ENCODE results near the gene CCDC148.
"Not testable (repeated sequence)": the region's sequence is repeated elsewhere in the genome, so short reads cannot be mapped to it uniquely, and the experiment has no call there.

The CCDC148 gene

DNA sequence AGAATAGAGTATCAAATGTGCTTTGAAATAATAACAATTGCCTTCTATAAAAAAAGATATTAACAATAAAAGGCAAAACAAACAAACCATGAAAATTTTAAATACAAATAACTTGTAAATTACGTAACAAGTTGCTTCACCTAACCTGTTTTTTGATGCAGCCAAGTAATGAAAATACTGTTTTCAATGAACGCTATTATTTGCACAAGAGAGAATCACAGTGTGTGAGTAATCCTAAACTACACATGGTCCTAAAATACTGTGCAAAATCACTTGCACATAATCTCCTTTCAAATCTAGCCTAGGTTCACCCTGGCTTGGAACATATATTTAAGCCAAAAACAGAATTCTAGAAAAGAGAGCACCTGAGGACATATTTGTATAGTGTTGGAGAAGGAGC is 98.9 kb downstream of the CCDC148 start:
- Histone ChIP-seq H3K9me3 (ENCODE audit: control insufficient read depth, insufficient read depth, low read length) (no peaks in the 10 kb centered on the region), H3K27me3 (ENCODE audit: control insufficient read depth, insufficient read depth, low read length) (no peaks in the 10 kb centered on the region), H3K4me3 (ENCODE audit: low read depth, low read length) (no peak overlapping the region), H3K36me3 (ENCODE audit: control insufficient read depth, insufficient read depth, low read length) (no peaks in the 10 kb centered on the region), H3K4me1 (ENCODE audit: control insufficient read depth, insufficient read depth, low read length) (no peaks in the 10 kb centered on the region; the same call in 1 of the 2 replicates), H3K9ac (ENCODE audit: low read depth, low read length) (no peak overlapping the region), H3K27ac (ENCODE audit: low read depth, low read length) (no peak overlapping the region)

- no peaks in the 10 kb centered on the region for H3K9me3 ChIP-seq (ENCODE audit: control insufficient read depth, insufficient read depth, low read length)
- H3K9ac ChIP-seq (ENCODE audit: low read depth, low read length) = no peak overlapping the region
- no peaks in the 10 kb centered on the region; the same call in 1 of the 2 replicates for H3K4me1 ChIP-seq (ENCODE audit: control insufficient read depth, insufficient read depth, low read length)
- no peaks in the 10 kb centered on the region for H3K36me3 ChIP-seq (ENCODE audit: control insufficient read depth, insufficient read depth, low read length)
- H3K27me3 ChIP-seq (ENCODE audit: control insufficient read depth, insufficient read depth, low read length) = no peaks in the 10 kb centered on the region
- H3K4me3 ChIP-seq (ENCODE audit: low read depth, low read length) = no peak overlapping the region
- H3K27ac ChIP-seq (ENCODE audit: low read depth, low read length) = no peak overlapping the region
These were observed 99.4 kb downstream of the CCDC148 start for GRCh38 chr2:158357122-158357521.

GRCh38 chr2:158351466-158351816 is 105.1 kb downstream of the CCDC148 start:
- not testable (repeated sequence) for H3K9me3 ChIP-seq (ENCODE audit: control insufficient read depth, insufficient read depth, low read length); H3K27ac ChIP-seq (ENCODE audit: low read depth, low read length); H3K36me3 ChIP-seq (ENCODE audit: control insufficient read depth, insufficient read depth, low read length); H3K27me3 ChIP-seq (ENCODE audit: control insufficient read depth, insufficient read depth, low read length); H3K9ac ChIP-seq (ENCODE audit: low read depth, low read length); H3K4me1 ChIP-seq (ENCODE audit: control insufficient read depth, insufficient read depth, low read length); H3K4me3 ChIP-seq (ENCODE audit: low read depth, low read length)

GRCh38 chr2:158350751-158351465 is 105.6 kb downstream of the CCDC148 start:
- 0 out of 2 replicates have a peak overlapping the region, but pooled peaks have one; percentile 17 for H3K4me3 ChIP-seq (ENCODE audit: low read depth, low read length)
- not testable (repeated sequence) for H3K27ac ChIP-seq (ENCODE audit: low read depth, low read length); H3K36me3 ChIP-seq (ENCODE audit: control insufficient read depth, insufficient read depth, low read length)

GRCh38 chr2:158346032-158346431 is 110.5 kb downstream of the CCDC148 start:
- H3K36me3 ChIP-seq (ENCODE audit: control insufficient read depth, insufficient read depth, low read length) = no peaks in the 10 kb centered on the region
- no peaks in the 10 kb centered on the region for H3K9me3 ChIP-seq (ENCODE audit: control insufficient read depth, insufficient read depth, low read length)
- no peaks in the 10 kb centered on the region for H3K27me3 ChIP-seq (ENCODE audit: control insufficient read depth, insufficient read depth, low read length)
- H3K4me3 ChIP-seq (ENCODE audit: low read depth, low read length) = no peak overlapping the region
- peaks cover 10% of the 10 kb centered on the region; the same call in 1 of the 2 replicates for H3K4me1 ChIP-seq (ENCODE audit: control insufficient read depth, insufficient read depth, low read length)
- no peak overlapping the region for H3K27ac ChIP-seq (ENCODE audit: low read depth, low read length)
- H3K9ac ChIP-seq (ENCODE audit: low read depth, low read length) = no peak overlapping the region

More at GRCh38 chr2:158350751-158351465, 105.6 kb downstream of the CCDC148 start:
- not testable (repeated sequence) for H3K4me1 ChIP-seq (ENCODE audit: control insufficient read depth, insufficient read depth, low read length); H3K9ac ChIP-seq (ENCODE audit: low read depth, low read length); H3K9me3 ChIP-seq (ENCODE audit: control insufficient read depth, insufficient read depth, low read length); H3K27me3 ChIP-seq (ENCODE audit: control insufficient read depth, insufficient read depth, low read length)

- no peak overlapping the region for H3K4me3 ChIP-seq (ENCODE audit: low read depth, low read length)
- no peaks in the 10 kb centered on the region for H3K9me3 ChIP-seq (ENCODE audit: control insufficient read depth, insufficient read depth, low read length)
- no peak overlapping the region for H3K27ac ChIP-seq (ENCODE audit: low read depth, low read length)
- H3K36me3 ChIP-seq (ENCODE audit: control insufficient read depth, insufficient read depth, low read length) = no peaks in the 10 kb centered on the region
- no peaks in the 10 kb centered on the region for H3K27me3 ChIP-seq (ENCODE audit: control insufficient read depth, insufficient read depth, low read length)
- no peak overlapping the region for H3K9ac ChIP-seq (ENCODE audit: low read depth, low read length)
- peaks cover 10% of the 10 kb centered on the region; the same call in 1 of the 2 replicates for H3K4me1 ChIP-seq (ENCODE audit: control insufficient read depth, insufficient read depth, low read length)
These were observed 117.0 kb downstream of the CCDC148 start for GRCh38 chr2:158339513-158339912.

DNA sequence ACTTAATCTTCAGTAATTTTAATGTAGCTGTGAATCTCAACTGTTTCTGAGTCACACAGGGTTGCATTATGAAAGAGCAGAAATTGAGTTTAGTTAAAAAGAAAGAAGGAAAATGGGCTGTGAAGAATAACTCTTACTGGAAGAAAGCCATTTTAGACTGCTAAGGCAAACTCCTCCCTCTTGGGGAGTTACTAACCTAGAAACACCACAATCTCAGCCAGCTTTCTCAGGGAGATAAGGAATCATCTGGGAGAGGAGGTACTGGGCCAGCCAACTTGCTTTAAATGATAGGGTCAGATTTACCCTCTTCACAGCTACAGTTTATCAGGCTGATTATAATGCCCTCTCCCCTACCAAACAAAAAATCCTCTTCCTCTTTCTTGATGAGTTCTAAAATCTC is 119.5 kb downstream of the CCDC148 start:
- H3K9me3 ChIP-seq (ENCODE audit: control insufficient read depth, insufficient read depth, low read length) = no peaks in the 10 kb centered on the region
- H3K4me1 ChIP-seq (ENCODE audit: control insufficient read depth, insufficient read depth, low read length) = no peaks in the 10 kb centered on the region
- no peak overlapping the region for H3K9ac ChIP-seq (ENCODE audit: low read depth, low read length)
- no peaks in the 10 kb centered on the region for H3K27me3 ChIP-seq (ENCODE audit: control insufficient read depth, insufficient read depth, low read length)
- H3K36me3 ChIP-seq (ENCODE audit: control insufficient read depth, insufficient read depth, low read length) = no peaks in the 10 kb centered on the region
- no peak overlapping the region for H3K27ac ChIP-seq (ENCODE audit: low read depth, low read length)
- H3K4me3 ChIP-seq (ENCODE audit: low read depth, low read length) = no peak overlapping the region

DNA sequence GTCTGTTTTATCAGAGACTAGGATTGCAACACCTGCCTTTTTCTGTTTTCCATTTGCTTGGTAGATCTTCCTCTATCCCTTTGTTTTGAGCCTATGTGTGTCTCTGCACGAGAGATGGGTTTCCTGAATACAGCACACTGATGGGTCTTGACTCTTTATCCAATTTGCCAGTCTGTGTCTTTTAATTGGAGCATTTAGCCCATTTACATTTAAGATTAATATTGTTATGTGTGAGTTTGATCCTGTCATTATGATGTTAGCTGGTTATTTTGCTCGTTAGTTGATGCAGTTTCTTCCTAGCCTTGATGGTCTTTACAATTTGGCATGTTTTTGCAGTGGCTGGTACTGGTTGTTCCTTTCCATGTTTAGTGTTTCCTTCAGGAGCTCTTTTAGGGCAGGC is 124.8 kb downstream of the CCDC148 start:
- H3K27ac ChIP-seq (ENCODE audit: low read depth, low read length); H3K36me3 ChIP-seq (ENCODE audit: control insufficient read depth, insufficient read depth, low read length); H3K27me3 ChIP-seq (ENCODE audit: control insufficient read depth, insufficient read depth, low read length); H3K9ac ChIP-seq (ENCODE audit: low read depth, low read length); H3K4me3 ChIP-seq (ENCODE audit: low read depth, low read length); H3K9me3 ChIP-seq (ENCODE audit: control insufficient read depth, insufficient read depth, low read length); H3K4me1 ChIP-seq (ENCODE audit: control insufficient read depth, insufficient read depth, low read length): not testable (repeated sequence)

DNA sequence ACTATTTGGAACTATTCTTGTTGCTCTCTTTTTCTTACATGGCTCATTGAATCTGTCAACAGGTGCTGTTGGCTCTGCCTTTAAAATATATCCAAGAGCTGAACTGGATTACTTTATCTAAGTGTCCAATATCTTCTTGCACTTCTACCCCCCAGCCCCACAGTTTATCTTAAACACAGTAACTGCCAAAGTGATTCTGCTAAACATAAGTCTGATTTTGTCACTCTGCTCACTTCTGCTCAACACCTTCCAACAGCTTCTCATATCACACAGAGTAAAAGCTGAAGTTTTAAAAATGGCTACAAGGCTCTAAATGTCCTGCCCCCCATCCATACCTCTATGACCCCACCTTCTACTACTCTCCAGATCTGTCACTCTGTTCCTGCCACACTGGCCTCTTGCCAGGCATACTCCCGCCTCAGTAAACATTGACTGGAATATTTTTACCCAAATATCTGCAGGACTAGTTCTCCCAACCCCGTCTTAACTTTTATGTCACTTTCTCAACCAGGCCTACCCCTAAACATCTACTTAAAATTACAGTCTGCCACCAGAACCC is 130.7 kb downstream of the CCDC148 start:
- H3K9me3 ChIP-seq (ENCODE audit: control insufficient read depth, insufficient read depth, low read length) = no peaks in the 10 kb centered on the region
- H3K9ac ChIP-seq (ENCODE audit: low read depth, low read length) = no peak overlapping the region
- H3K27ac ChIP-seq (ENCODE audit: low read depth, low read length) = no peak overlapping the region
- H3K36me3 ChIP-seq (ENCODE audit: control insufficient read depth, insufficient read depth, low read length) = no peaks in the 10 kb centered on the region
- no peak overlapping the region for H3K4me3 ChIP-seq (ENCODE audit: low read depth, low read length)
- no peaks in the 10 kb centered on the region for H3K4me1 ChIP-seq (ENCODE audit: control insufficient read depth, insufficient read depth, low read length)
- H3K27me3 ChIP-seq (ENCODE audit: control insufficient read depth, insufficient read depth, low read length) = no peaks in the 10 kb centered on the region

DNA sequence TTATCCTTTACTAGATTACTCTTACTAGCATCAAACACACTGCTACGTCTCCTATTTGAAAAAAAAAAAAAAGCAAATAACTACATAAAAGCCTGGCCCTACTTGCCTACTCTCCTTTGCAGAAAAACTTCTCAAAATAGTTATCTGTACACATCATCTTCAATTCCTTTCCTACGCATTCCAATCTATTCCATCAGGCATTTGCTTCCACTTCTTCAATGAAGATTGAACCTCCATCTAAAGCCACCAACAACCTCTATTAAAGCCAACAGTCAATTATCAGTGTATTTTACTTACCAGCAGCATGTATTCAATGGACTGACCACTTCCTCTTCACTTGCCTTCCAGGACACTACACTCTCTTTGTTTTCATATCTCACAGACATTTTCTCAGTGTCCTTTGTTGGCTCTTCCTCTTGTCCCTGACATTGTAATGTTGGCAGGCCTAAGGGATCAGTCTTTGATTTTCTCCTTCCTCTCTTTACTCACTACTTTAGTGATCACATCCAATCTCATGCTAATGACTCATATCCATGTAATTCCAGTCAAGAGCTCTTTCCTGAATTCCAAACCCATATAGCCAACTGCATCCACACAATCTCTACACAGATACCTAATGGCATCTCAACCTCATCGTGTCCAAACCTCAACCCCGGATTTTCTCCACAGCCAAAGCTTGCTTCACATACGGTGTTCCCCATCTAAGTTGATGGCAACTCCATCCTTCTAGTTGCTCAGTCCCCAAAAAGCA is 131.3 kb downstream of the CCDC148 start:
- Histone ChIP-seq H3K36me3 (ENCODE audit: control insufficient read depth, insufficient read depth, low read length) (no peaks in the 10 kb centered on the region), H3K27me3 (ENCODE audit: control insufficient read depth, insufficient read depth, low read length) (no peaks in the 10 kb centered on the region), H3K4me3 (ENCODE audit: low read depth, low read length) (no peak overlapping the region), H3K27ac (ENCODE audit: low read depth, low read length) (no peak overlapping the region), H3K9me3 (ENCODE audit: control insufficient read depth, insufficient read depth, low read length) (no peaks in the 10 kb centered on the region), H3K4me1 (ENCODE audit: control insufficient read depth, insufficient read depth, low read length) (no peaks in the 10 kb centered on the region), H3K9ac (ENCODE audit: low read depth, low read length) (no peak overlapping the region)

DNA sequence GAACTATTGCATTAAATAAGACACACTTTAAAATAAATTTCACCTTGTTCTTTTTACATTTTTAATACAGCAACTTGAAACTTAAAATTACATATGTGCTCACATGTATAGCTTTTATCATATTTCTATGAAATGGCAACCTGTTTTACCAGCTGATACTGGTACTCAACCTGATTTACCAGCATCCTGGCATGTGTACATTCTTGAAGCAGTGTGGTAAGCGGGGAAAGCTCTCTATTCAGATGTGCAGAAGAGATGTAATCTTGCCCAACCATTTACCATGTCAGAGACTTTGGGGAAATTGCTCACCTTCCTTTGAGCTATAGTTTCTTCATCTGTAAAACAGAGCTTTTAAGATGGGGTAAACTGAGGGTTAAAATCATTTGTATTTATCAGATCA is 133.2 kb downstream of the CCDC148 start:
- Histone ChIP-seq H3K27me3 (ENCODE audit: control insufficient read depth, insufficient read depth, low read length) (no peaks in the 10 kb centered on the region), H3K9ac (ENCODE audit: low read depth, low read length) (no peak overlapping the region), H3K4me1 (ENCODE audit: control insufficient read depth, insufficient read depth, low read length) (0 out of 2 replicates have a peak, but pooled peaks cover 4% of the 10 kb centered on the region), H3K27ac (ENCODE audit: low read depth, low read length) (no peak overlapping the region), H3K36me3 (ENCODE audit: control insufficient read depth, insufficient read depth, low read length) (no peaks in the 10 kb centered on the region), H3K4me3 (ENCODE audit: low read depth, low read length) (no peak overlapping the region), H3K9me3 (ENCODE audit: control insufficient read depth, insufficient read depth, low read length) (peaks cover 7% of the 10 kb centered on the region; the same call in 1 of the 2 replicates)

All from HUES48 (cell line).